Osteoblast (primary cell): ENCODE data around the gene LRRTM4. TPM values are rescaled to one million over a fixed set of nuclear protein-coding genes. Genes with fewer than 3 reads are reported as not detected.

Experiments
- DNase-seq: peaks from one replicate; pipeline ENCODE4 v3.0.0; 2011; ENCODE audit warnings: low spot score, mixed read lengths; ENCODE audit not compliant: insufficient read length; ENCODE audit errors: missing footprints
- H2AFZ ChIP-seq: 2 replicates; pipeline ENCODE4 v1.6.0; 2011; ENCODE audit warnings: mild to moderate bottlenecking, low read length
- H3K27ac ChIP-seq: 2 replicates; pipeline ENCODE4 v1.5.1; 2011; ENCODE audit warnings: mild to moderate bottlenecking, low read depth, low read length, moderate library complexity
- H3K27me3 ChIP-seq: 2 replicates; pipeline ENCODE4 v1.6.0; 2012; ENCODE audit warnings: mild to moderate bottlenecking, control low read depth, inconsistent platforms, low read length, moderate library complexity; ENCODE audit not compliant: insufficient read depth
- H3K36me3 ChIP-seq: 2 replicates; pipeline ENCODE4 v1.5.1; 2011; ENCODE audit warnings: mild to moderate bottlenecking, low read length, control low read depth, moderate library complexity; ENCODE audit not compliant: insufficient read depth
- H3K4me1 ChIP-seq: 2 replicates; pipeline ENCODE4 v1.5.1; 2011; ENCODE audit warnings: mild to moderate bottlenecking, low read length, control low read depth, moderate library complexity; ENCODE audit not compliant: insufficient read depth
- H3K4me2 ChIP-seq: 2 replicates; pipeline ENCODE4 v1.6.0; 2011; ENCODE audit warnings: mild to moderate bottlenecking, low read length; ENCODE audit not compliant: insufficient read depth
- H3K4me3 ChIP-seq: fragments of 200-600 bp; sonication (generic); 3 replicates; pipeline ENCODE4 v1.5.1; 2012; ENCODE audit warnings: mild to moderate bottlenecking, low read length, inconsistent platforms; ENCODE audit not compliant: insufficient read depth
- H3K79me2 ChIP-seq: 2 replicates; pipeline ENCODE4 v1.6.0; 2012; ENCODE audit warnings: mild to moderate bottlenecking, low read length, control low read depth, inconsistent platforms; ENCODE audit not compliant: insufficient read depth
- H3K9me3 ChIP-seq: 2 replicates; pipeline ENCODE4 v1.5.1; 2011; ENCODE audit warnings: low read depth, low read length, control low read depth
- H4K20me1 ChIP-seq: 2 replicates; pipeline ENCODE4 v1.6.0; 2012; ENCODE audit warnings: mild to moderate bottlenecking, low read length, control low read depth; ENCODE audit not compliant: insufficient read depth
- total RNA-seq: library from RNA; depleted of rRNA; stranded (reverse); fragments of >200 nt; gene quantifications from 2 replicates; pipeline ENCODE4 v1.2.3, GENCODE V29; 2012
- TF ChIP-seq, protein P1 (sequence below): IDR thresholded peaks from 2 replicates; pipeline ENCODE4 v1.5.1; 2011; ENCODE audit warnings: mild to moderate bottlenecking, low read depth, low read length, moderate library complexity; ENCODE audit errors: extremely low read depth

LRRTM4 gene
- total RNA-seq, 1 donor, result not detected

DNA sequence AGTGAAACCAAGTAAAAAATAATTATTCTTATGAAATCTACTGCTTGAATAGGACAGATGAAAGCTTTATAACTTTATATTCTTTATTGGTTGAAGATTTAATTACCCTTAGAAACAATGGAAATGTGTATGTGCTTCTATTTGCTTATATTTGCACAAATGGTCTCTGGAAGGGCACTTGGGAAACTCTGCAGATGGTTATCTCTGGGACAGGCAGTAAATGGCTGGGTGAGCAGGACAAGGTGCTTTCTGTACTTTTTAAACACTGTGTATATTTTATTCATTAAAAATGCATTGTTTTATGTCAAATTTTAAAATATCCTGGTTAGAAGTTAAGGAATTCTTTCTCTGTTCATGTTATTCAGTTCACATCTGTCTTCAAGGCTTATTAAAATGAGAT lies 131.1 kb downstream of the LRRTM4 start:
- no peaks in the 10 kb centered on the region for H3K4me1 ChIP-seq
- H3K27ac ChIP-seq, result no peak overlapping the region
- no peaks in the 10 kb centered on the region for H4K20me1 ChIP-seq
- H2AFZ ChIP-seq, result no peak overlapping the region
- H3K4me3 ChIP-seq, result no peak overlapping the region
- no peak overlapping the region for H3K4me2 ChIP-seq
- no peaks in the 10 kb centered on the region for H3K36me3 ChIP-seq
- H3K27me3 ChIP-seq, result no peaks in the 10 kb centered on the region
- H3K79me2 ChIP-seq, result no peaks in the 10 kb centered on the region
- TF ChIP-seq, protein P1, sequence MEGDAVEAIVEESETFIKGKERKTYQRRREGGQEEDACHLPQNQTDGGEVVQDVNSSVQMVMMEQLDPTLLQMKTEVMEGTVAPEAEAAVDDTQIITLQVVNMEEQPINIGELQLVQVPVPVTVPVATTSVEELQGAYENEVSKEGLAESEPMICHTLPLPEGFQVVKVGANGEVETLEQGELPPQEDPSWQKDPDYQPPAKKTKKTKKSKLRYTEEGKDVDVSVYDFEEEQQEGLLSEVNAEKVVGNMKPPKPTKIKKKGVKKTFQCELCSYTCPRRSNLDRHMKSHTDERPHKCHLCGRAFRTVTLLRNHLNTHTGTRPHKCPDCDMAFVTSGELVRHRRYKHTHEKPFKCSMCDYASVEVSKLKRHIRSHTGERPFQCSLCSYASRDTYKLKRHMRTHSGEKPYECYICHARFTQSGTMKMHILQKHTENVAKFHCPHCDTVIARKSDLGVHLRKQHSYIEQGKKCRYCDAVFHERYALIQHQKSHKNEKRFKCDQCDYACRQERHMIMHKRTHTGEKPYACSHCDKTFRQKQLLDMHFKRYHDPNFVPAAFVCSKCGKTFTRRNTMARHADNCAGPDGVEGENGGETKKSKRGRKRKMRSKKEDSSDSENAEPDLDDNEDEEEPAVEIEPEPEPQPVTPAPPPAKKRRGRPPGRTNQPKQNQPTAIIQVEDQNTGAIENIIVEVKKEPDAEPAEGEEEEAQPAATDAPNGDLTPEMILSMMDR, result no peak
- peaks cover 3% of the 10 kb centered on the region for H3K9me3 ChIP-seq
- no peak for DNase-seq

DNA sequence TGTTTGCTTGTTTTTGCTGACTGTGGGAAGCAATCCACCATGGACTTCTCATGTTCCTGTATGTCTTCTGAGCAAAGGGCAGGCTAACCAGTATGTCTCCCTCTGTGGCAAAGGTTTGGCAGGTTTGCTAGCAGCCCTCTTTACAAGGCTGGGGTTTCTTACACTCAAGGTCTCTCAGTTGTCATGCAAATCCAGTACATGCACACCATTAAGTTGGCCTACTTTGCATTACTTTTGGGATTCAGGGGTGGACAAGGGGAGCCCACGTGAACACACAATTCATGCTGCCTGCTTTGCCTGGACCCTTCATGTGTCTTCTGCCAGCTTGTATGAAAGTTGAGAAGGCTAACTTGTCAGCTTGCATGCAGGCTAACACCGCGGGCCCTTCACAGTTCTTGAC lies 134.9 kb downstream of the LRRTM4 start:
- H3K9me3 ChIP-seq, result no peaks in the 10 kb centered on the region
- H3K4me3 ChIP-seq, result no peak overlapping the region
- no peaks in the 10 kb centered on the region for H3K4me1 ChIP-seq
- no peaks in the 10 kb centered on the region for H3K79me2 ChIP-seq
- TF ChIP-seq, protein P1, result no peak
- no peak overlapping the region for H3K27ac ChIP-seq
- H2AFZ ChIP-seq, result no peak overlapping the region
- DNase-seq, result no peak
- no peaks in the 10 kb centered on the region for H4K20me1 ChIP-seq
- no peaks in the 10 kb centered on the region for H3K36me3 ChIP-seq
- H3K27me3 ChIP-seq, result no peaks in the 10 kb centered on the region
- no peak overlapping the region for H3K4me2 ChIP-seq

DNA sequence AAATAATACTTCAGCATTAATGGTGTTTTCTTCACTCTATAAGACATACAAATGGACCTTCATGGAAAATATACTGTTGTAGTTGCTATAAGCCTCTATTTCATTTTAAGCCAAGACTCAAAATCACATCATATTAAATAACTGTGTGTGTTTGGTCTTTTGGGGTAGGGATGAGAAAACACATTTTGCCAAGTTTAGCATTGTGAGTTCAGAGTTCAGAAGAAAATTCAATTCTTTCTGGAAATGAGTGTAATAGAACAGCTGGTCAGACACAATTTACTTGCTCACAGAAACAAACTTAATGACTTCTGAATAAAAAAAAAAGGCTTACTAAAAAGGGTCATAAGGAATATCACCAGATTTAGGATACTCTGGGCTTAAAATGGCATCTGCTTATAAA lies 149.5 kb downstream of the LRRTM4 start:
- Histone ChIP-seq H3K4me1 (no peaks in the 10 kb centered on the region), H3K27me3 (no peaks in the 10 kb centered on the region), H4K20me1 (no peaks in the 10 kb centered on the region), H3K4me2 (no peak overlapping the region), H3K79me2 (no peaks in the 10 kb centered on the region), H3K4me3 (no peak overlapping the region), H3K36me3 (no peaks in the 10 kb centered on the region), H3K9me3 (no peaks in the 10 kb centered on the region), H2AFZ (no peak overlapping the region), H3K27ac (no peak overlapping the region)
- no peak for DNase-seq
- TF ChIP-seq, protein P1, result no peak

DNA sequence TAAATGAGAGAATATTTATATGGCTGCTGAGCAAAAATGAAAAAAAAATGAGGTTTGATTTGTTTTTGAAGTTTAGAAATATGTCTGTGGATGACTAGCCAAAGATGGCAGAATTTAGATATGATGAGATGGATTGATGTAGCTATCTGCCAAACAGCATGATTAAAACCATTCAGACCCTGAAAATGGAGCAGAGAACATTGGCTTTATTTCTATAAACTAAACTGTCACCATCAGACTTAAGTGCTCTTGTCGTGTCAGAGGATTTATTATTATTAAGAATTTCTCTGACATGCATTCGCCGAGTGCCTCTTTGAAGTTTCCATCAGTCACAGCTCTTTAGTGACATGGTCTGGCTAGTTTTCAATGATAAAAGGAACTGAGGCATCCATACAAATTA lies 151.7 kb downstream of the LRRTM4 start:
- no peak overlapping the region for H3K4me2 ChIP-seq
- no peak overlapping the region for H3K4me3 ChIP-seq
- no peaks in the 10 kb centered on the region for H3K4me1 ChIP-seq
- H3K36me3 ChIP-seq, result no peaks in the 10 kb centered on the region
- no peaks in the 10 kb centered on the region for H4K20me1 ChIP-seq
- H3K27ac ChIP-seq, result no peak overlapping the region
- no peaks in the 10 kb centered on the region for H3K9me3 ChIP-seq
- H2AFZ ChIP-seq, result no peak overlapping the region
- no peak for DNase-seq
- no peaks in the 10 kb centered on the region for H3K27me3 ChIP-seq
- no peaks in the 10 kb centered on the region for H3K79me2 ChIP-seq
- TF ChIP-seq, protein P1, result no peak
